Measurements from ENCODE around the gene FGF1.

DNA sequence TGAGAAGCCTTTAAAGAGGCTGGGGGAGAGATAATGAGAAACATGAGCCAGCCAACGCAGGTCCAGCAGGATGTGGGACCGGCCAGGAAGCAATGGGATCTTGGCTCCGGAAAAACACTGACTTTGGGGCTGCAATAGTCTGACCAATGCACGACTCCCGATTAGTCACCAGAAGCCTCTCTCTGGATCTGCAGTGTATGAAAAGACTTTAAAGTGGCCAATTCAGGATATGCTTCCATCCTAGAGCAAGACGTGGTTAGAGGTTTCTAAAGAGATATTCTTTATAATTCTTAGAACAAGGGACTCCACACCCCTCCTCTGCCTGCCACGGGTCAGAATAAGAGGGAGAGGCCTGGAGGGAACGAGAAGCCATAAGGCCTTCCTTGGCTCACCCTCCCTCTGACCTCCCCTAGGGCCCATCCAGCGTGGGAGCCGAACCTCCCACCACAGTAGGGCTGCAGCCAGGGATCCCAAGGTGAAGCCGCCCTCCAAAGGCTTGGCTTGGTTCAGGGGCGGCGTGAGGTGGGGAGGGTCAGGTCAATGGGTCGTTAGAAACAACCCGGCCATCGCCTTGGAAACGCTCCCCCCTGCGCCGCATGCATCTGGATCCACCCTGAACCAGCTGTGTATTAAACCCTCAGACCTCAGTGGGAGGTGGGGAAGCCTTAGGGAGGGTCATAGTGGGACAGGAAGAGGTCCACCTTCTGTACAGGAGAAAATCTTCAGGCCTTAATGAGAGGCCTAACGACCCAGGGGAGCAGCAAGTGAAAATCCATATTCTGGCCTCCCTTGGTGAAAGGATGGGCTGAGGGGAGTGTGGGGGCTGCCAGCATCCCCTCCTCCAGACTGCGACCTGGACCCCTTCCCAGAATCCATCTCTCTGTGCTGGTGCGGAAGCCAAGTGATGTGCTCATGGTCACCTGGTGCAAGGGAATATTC is 11.1 kb downstream of the FGF1 start:
- TF ChIP-seq POLR2A (IDR thresholded peaks at IDR 0.05), result no peak
- TF ChIP-seq, protein P1, sequence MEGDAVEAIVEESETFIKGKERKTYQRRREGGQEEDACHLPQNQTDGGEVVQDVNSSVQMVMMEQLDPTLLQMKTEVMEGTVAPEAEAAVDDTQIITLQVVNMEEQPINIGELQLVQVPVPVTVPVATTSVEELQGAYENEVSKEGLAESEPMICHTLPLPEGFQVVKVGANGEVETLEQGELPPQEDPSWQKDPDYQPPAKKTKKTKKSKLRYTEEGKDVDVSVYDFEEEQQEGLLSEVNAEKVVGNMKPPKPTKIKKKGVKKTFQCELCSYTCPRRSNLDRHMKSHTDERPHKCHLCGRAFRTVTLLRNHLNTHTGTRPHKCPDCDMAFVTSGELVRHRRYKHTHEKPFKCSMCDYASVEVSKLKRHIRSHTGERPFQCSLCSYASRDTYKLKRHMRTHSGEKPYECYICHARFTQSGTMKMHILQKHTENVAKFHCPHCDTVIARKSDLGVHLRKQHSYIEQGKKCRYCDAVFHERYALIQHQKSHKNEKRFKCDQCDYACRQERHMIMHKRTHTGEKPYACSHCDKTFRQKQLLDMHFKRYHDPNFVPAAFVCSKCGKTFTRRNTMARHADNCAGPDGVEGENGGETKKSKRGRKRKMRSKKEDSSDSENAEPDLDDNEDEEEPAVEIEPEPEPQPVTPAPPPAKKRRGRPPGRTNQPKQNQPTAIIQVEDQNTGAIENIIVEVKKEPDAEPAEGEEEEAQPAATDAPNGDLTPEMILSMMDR (IDR thresholded peaks at IDR 0.05), result no peak
